ENCODE data around the gene ARL4A. TPM values are rescaled to one million over a fixed set of nuclear protein-coding genes. Genes with fewer than 3 reads are reported as not detected.

The ARL4A gene
- polyA plus RNA-seq, 1 experiment: 31.0 TPM

DNA sequence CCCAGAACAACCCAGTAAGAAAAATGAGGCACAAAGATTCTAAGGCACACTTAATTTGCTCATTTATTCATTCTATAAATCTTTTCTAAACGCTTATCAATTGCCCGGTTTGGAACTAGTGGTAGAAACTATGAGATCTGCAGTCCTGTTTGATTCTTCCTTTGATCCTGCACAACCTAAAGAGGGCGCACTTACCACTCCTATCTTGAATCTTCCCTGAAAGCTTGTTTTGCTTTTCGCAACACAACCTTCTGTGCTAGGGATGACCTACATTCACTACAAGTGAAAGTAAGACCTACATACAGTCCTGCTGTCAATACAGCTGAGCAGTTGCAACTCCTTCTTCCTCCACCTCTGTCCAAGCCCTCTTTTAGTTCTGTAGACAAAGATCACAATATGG is 12.6 kb upstream of the ARL4A start:
- Histone ChIP-seq H3K4me3 (ENCODE audit: low read depth, low read length) (no peak overlapping the region), H3K9me3 (ENCODE audit: control insufficient read depth, insufficient read depth, low read length) (peaks cover 8% of the 10 kb centered on the region), H3K27me3 (ENCODE audit: control insufficient read depth, insufficient read depth, low read length) (no peaks in the 10 kb centered on the region), H3K27ac (ENCODE audit: low read depth, low read length) (no peak overlapping the region)
- CTCF ChIA-PET: interaction anchor here (0.5 to 2.8 kb wide), 3 partner anchors 11 to 581 kb away, joined by 3 to 24 read pairs (median 3); partner anchors contain the start of gene ARL4A
- POLR2A ChIA-PET: no interaction called here
- DNase-seq (ENCODE audit: low read depth, low spot score): no peak
- TF ChIP-seq, protein P1, sequence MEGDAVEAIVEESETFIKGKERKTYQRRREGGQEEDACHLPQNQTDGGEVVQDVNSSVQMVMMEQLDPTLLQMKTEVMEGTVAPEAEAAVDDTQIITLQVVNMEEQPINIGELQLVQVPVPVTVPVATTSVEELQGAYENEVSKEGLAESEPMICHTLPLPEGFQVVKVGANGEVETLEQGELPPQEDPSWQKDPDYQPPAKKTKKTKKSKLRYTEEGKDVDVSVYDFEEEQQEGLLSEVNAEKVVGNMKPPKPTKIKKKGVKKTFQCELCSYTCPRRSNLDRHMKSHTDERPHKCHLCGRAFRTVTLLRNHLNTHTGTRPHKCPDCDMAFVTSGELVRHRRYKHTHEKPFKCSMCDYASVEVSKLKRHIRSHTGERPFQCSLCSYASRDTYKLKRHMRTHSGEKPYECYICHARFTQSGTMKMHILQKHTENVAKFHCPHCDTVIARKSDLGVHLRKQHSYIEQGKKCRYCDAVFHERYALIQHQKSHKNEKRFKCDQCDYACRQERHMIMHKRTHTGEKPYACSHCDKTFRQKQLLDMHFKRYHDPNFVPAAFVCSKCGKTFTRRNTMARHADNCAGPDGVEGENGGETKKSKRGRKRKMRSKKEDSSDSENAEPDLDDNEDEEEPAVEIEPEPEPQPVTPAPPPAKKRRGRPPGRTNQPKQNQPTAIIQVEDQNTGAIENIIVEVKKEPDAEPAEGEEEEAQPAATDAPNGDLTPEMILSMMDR (IDR thresholded peaks at IDR 0.05; ENCODE audit: low read depth, low read length): peak; percentile 45

DNA sequence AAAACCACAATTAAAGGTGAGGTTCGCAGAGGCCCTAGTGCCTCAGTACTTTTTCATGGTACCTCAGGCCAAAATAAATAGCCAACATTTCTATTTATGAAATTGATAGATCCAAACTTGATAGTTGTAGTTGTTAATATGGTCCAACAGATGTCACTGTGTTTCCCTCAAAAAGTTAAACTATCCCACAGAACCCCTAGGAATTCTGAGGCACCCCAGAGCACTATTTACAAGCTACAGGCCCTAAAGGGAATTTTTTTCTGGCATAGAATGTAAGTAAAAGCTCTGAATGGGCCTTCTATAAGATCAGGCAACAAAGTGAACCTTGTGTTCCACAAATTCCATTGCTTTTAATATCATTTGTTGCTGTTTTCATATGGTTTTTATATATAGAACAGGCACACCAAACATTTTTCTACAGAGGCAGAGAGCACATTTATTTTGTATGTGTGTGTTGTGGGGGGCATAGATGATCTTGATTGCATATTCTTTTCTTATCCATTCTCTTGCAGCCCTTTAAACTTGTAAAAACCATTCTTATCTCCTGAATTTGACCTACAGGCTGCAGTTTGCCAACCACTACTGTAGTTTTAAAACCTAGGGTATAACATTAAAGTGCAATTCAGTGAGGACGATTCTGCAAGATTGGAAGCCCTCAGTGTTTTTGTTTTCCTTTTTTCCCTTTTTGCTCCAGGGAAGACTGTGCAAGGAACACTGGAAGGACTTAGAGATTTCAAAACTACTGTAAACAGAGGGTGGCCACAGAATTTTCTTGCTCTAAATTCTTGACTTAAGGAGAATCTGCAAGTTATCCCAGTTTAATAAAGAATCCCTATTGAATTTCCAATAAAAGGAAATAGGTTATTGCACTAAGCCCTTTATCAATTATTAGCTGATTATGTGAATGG is 3.5 kb upstream of the ARL4A start:
- no peak for DNase-seq (ENCODE audit: low read depth, low spot score)
- Histone ChIP-seq H3K4me3 (ENCODE audit: low read depth, low read length) (no peak overlapping the region), H3K27ac (ENCODE audit: low read depth, low read length) (no peak overlapping the region), H3K27me3 (ENCODE audit: control insufficient read depth, insufficient read depth, low read length) (no peaks in the 10 kb centered on the region), H3K9me3 (ENCODE audit: control insufficient read depth, insufficient read depth, low read length) (no peaks in the 10 kb centered on the region; the same call in 1 of the 2 replicates)
- TF ChIP-seq, protein P1 (IDR thresholded peaks at IDR 0.05; ENCODE audit: low read depth, low read length): peak; percentile 54
- ChIA-PET CTCF (interaction anchor here (0.5 to 9.8 kb wide), 27 partner anchors 9 to 841 kb away, joined by 3 to 104 read pairs (median 4); no protein-coding TSS in a partner anchor), POLR2A (interaction anchor here (0.8 kb wide), 1 partner anchor 14 kb away, joined by 3 read pairs; no protein-coding TSS in a partner anchor)

- H3K27ac ChIP-seq (ENCODE audit: low read depth, low read length): no peak overlapping the region
- TF ChIP-seq, protein P1 (IDR thresholded peaks at IDR 0.05; ENCODE audit: low read depth, low read length): no peak
- DNase-seq (ENCODE audit: low read depth, low spot score): no peak
- no peaks in the 10 kb centered on the region for H3K27me3 ChIP-seq (ENCODE audit: control insufficient read depth, insufficient read depth, low read length)
- no peaks in the 10 kb centered on the region; the same call in 1 of the 2 replicates for H3K9me3 ChIP-seq (ENCODE audit: control insufficient read depth, insufficient read depth, low read length)
- CTCF ChIA-PET: interaction anchor here (0.7 to 9.8 kb wide), 16 partner anchors 10 to 581 kb away, joined by 3 to 104 read pairs (median 7); no protein-coding TSS in a partner anchor
- no peak overlapping the region for H3K4me3 ChIP-seq (ENCODE audit: low read depth, low read length)
- POLR2A ChIA-PET: interaction anchor here (0.8 kb wide), 1 partner anchor 15 kb away, joined by 3 read pairs; no protein-coding TSS in a partner anchor
Observed at GRCh38 chr7:12684733-12685132, 2.7 kb upstream of the ARL4A start.

GRCh38 chr7:12685550-12685949 is 1.9 kb upstream of the ARL4A start:
- no peak overlapping the region for H3K4me3 ChIP-seq (ENCODE audit: low read depth, low read length)
- no peaks in the 10 kb centered on the region for H3K27me3 ChIP-seq (ENCODE audit: control insufficient read depth, insufficient read depth, low read length)
- CTCF ChIA-PET: interaction anchor here (0.7 to 9.8 kb wide), 42 partner anchors 11 to 1163 kb away, joined by 3 to 104 read pairs (median 6); no protein-coding TSS in a partner anchor
- H3K9me3 ChIP-seq (ENCODE audit: control insufficient read depth, insufficient read depth, low read length): no peaks in the 10 kb centered on the region; the same call in 1 of the 2 replicates
- no peak for DNase-seq (ENCODE audit: low read depth, low spot score)
- TF ChIP-seq, protein P1 (IDR thresholded peaks at IDR 0.05; ENCODE audit: low read depth, low read length): peak; percentile 62
- POLR2A ChIA-PET: no interaction called here
- H3K27ac ChIP-seq (ENCODE audit: low read depth, low read length): peak overlapping the region; percentile 35
